Activated CD4-positive, alpha-beta T cell treated with anti-CD3 and anti-CD28 coated beads, Interleukin-2, Interleukin-6, amounts not matched to agents 100 ng/mL and 50 ng/mL, durations not matched to agents 16 hours and 8 hours (primary cell): Measurements from ENCODE around the gene DNM3.
A peak's percentile ranks its signal among the peaks of the same experiment; 100 is the strongest.

Source experiments
- DNase-seq: peaks from one replicate; pipeline ENCODE4 v3.0.0-alpha.2; 2020

Gene DNM3

GRCh38 chr1:172118618-172119017 lies 277.3 kb downstream of the DNM3 start:
- no peak for DNase-seq

- no peak for DNase-seq
Measured at GRCh38 chr1:172119184-172119583, 277.9 kb downstream of the DNM3 start.

GRCh38 chr1:172120381-172120780 lies 279.1 kb downstream of the DNM3 start:
- DNase-seq: no peak

- DNase-seq: no peak
Measured at GRCh38 chr1:172121081-172121717, 279.9 kb downstream of the DNM3 start.

GRCh38 chr1:172122381-172122780 lies 281.1 kb downstream of the DNM3 start:
- DNase-seq: no peak

GRCh38 chr1:172125250-172125649 lies 284.0 kb downstream of the DNM3 start:
- DNase-seq: no peak

GRCh38 chr1:172125812-172126430 lies 284.6 kb downstream of the DNM3 start:
- DNase-seq: no peak

GRCh38 chr1:172132836-172133235 lies 291.5 kb downstream of the DNM3 start:
- DNase-seq: no peak

GRCh38 chr1:172134087-172134731 lies 292.9 kb downstream of the DNM3 start:
- peak; percentile 70 for DNase-seq

- DNase-seq: peak; percentile 31
Measured at GRCh38 chr1:172135076-172135672, 293.9 kb downstream of the DNM3 start.

- DNase-seq: no peak
Measured at GRCh38 chr1:172135978-172136610, 294.8 kb downstream of the DNM3 start.

GRCh38 chr1:172136925-172137324 lies 295.6 kb downstream of the DNM3 start:
- no peak for DNase-seq

- no peak for DNase-seq
Measured at GRCh38 chr1:172137703-172138454, 296.6 kb downstream of the DNM3 start.

GRCh38 chr1:172138634-172139033 lies 297.3 kb downstream of the DNM3 start:
- DNase-seq: no peak

GRCh38 chr1:172139196-172139595 lies 297.9 kb downstream of the DNM3 start:
- no peak for DNase-seq

- no peak for DNase-seq
Measured at GRCh38 chr1:172140072-172140471, 298.8 kb downstream of the DNM3 start.

- DNase-seq: no peak
Measured at GRCh38 chr1:172140591-172140990, 299.3 kb downstream of the DNM3 start.

GRCh38 chr1:172141341-172141881 lies 300.1 kb downstream of the DNM3 start:
- DNase-seq: no peak

- DNase-seq: no peak
Measured at GRCh38 chr1:172142324-172142723, 301.0 kb downstream of the DNM3 start.

- no peak for DNase-seq
Measured at GRCh38 chr1:172143384-172144055, 302.2 kb downstream of the DNM3 start.

GRCh38 chr1:172144445-172145061 lies 303.3 kb downstream of the DNM3 start:
- DNase-seq: no peak
